HepG2 (cell line): ENCODE measurements around the gene STOML1. TPM values are rescaled to one million over a fixed set of nuclear protein-coding genes. Genes with fewer than 3 reads are reported as not detected.

Experiments
- ATAC-seq: fragments of 200-7000 bp; cut with Tn5 transposase; 3 replicates; pipeline ENCODE4 v1.9.1; 2020; ENCODE audit warnings: mild to moderate bottlenecking, moderate library complexity
- BruUV-seq: library from RNA; stranded (reverse); fragments of 400-500 nt; replicated peaks from 2 replicates; lab custom pipeline; 2021; lab: Mats Ljungman, UMichigan
- CTCF ChIA-PET: fragments of 300-600 bp; formaldehyde crosslinking; extraction: SDS; loops from one replicate; lab custom pipeline; 2021; ENCODE audit warnings: low total read pairs, inconsistent platforms, low intra/inter-chr PET ratio; lab: Yijun Ruan, JAX
- POLR2A ChIA-PET: fragments of 350-600 bp; sonication (Branson Sonifier 250); formaldehyde crosslinking; loops from one replicate; lab custom pipeline; 2020; ENCODE audit warnings: antibody characterized with exemption, inconsistent platforms; lab: Yijun Ruan, JAX
- DNase-seq: peaks from one replicate; pipeline ENCODE4 v3.0.0-alpha.2; 2015; ENCODE audit warnings: low spot score
- FAIRE-seq: peaks from 3 replicates; lab custom pipeline; 2011; peaks lifted over from hg19 to GRCh38; lab: Jason Lieb, UNC
- H2AFZ ChIP-seq: one replicate; pipeline ENCODE4 v1.6.1; 2011; ENCODE audit warnings: low read length, inconsistent platforms
- H3K27ac ChIP-seq: fragments of 300-600 bp; 3 replicates; pipeline ENCODE4 v1.8.0; 2011; ENCODE audit warnings: mixed run types, mild to moderate bottlenecking, mixed read lengths, low read length, inconsistent platforms; ENCODE audit not compliant: insufficient read depth; ENCODE audit errors: extremely low read length
- H3K27me3 ChIP-seq, 2 experiments: fragments of 200-600 bp in 1 of 2; 2 replicates in 1 of 2; 3 replicates in 1 of 2; pipeline versions ENCODE4 v1.6.0 to v1.8.0; 2011; ENCODE audit warnings: low read length in 2 of 2, mild to moderate bottlenecking in 2 of 2, moderate library complexity in 2 of 2, inconsistent platforms in 1 of 2; ENCODE audit not compliant: insufficient read depth in 2 of 2, control insufficient read depth in 1 of 2
- H3K36me3 ChIP-seq, 2 experiments: fragments of 200-600 bp in 1 of 2; replicated peaks in 1 of 2; 2 replicates in 1 of 2; 3 replicates in 1 of 2; pipeline versions ENCODE4 v1.5.1 to v1.8.0; 2011; ENCODE audit warnings: low read length in 2 of 2, inconsistent platforms in 1 of 2; ENCODE audit not compliant: insufficient read depth in 2 of 2, control insufficient read depth in 1 of 2
- H3K4me1 ChIP-seq: 2 replicates; pipeline ENCODE4 v1.5.1; 2012; ENCODE audit warnings: low read length, inconsistent platforms; ENCODE audit not compliant: insufficient read depth
- H3K4me2 ChIP-seq: 2 replicates; pipeline ENCODE4 v1.6.0; 2011; ENCODE audit warnings: low read depth, low read length, inconsistent platforms
- H3K4me3 ChIP-seq, 3 experiments: fragments of 200-600 bp in 1 of 3; sonication (generic), shearing (Covaris generic) in 1 of 3; replicated peaks in 1 of 3; 2 replicates each; pipeline ENCODE4 v1.5.1; 2011 to 2016; ENCODE audit warnings: low read length in 3 of 3, inconsistent platforms in 2 of 3, low read depth in 2 of 3, mild to moderate bottlenecking in 2 of 3, control low read depth in 1 of 3, mixed read lengths in 1 of 3; ENCODE audit not compliant: insufficient read depth in 1 of 3
- H3K79me2 ChIP-seq: one replicate; pipeline ENCODE4 v1.6.1; 2011; ENCODE audit warnings: low read length, inconsistent platforms; ENCODE audit not compliant: insufficient read depth
- H3K9ac ChIP-seq: 2 replicates; pipeline ENCODE4 v1.6.0; 2011; ENCODE audit warnings: mild to moderate bottlenecking, low read depth, low read length, inconsistent platforms; ENCODE audit not compliant: insufficient read depth
- H3K9me3 ChIP-seq: 2 replicates; pipeline ENCODE4 v1.5.1; 2012; ENCODE audit warnings: mild to moderate bottlenecking, low read length
- H4K20me1 ChIP-seq: 2 replicates; pipeline ENCODE4 v1.6.0; 2011; ENCODE audit warnings: inconsistent platforms, mild to moderate bottlenecking, low read length, moderate library complexity; ENCODE audit not compliant: insufficient read depth
- ADNP ChIP-seq: sonication (generic); formaldehyde crosslinking; IDR thresholded peaks from 2 replicates; pipeline ENCODE4 v1.4.0; 2020; ENCODE audit warnings: missing genetic modification reagents
- BHLHE40 ChIP-seq: IDR thresholded peaks from 2 replicates; pipeline ENCODE4 v1.6.1; 2011; ENCODE audit warnings: low read length, improper control_type of control experiment
- GATA4 ChIP-seq: sonication (generic); IDR thresholded peaks from 2 replicates; pipeline ENCODE4 v1.6.1; 2016; ENCODE audit warnings: antibody characterized with exemption, low read depth, borderline replicate concordance
- GFI1 ChIP-seq: sonication (generic); formaldehyde crosslinking; IDR thresholded peaks from 2 replicates; pipeline ENCODE4 v1.5.0; 2020; ENCODE audit warnings: missing genetic modification reagents, mild to moderate bottlenecking, borderline replicate concordance
- MZF1 ChIP-seq: sonication (generic); formaldehyde crosslinking; IDR thresholded peaks from 2 replicates; pipeline ENCODE4 v1.8.1; 2023; ENCODE audit warnings: mild to moderate bottlenecking, missing genetic modification reagents, borderline replicate concordance
- PLRG1 ChIP-seq: fragments of 450-650 bp; conservative IDR thresholded peaks from 2 replicates; pipeline ENCODE4 v1.6.1; 2016
- SIX4 ChIP-seq: sonication (generic); formaldehyde crosslinking; IDR thresholded peaks from 2 replicates; pipeline ENCODE4 v1.4.0; 2020; ENCODE audit warnings: missing genetic modification reagents
- ZFP82 ChIP-seq: sonication (generic); formaldehyde crosslinking; IDR thresholded peaks from 2 replicates; pipeline ENCODE4 v1.5.1; 2020; ENCODE audit warnings: mild to moderate bottlenecking, missing genetic modification reagents, borderline replicate concordance
- ZNF232 ChIP-seq: sonication (generic); formaldehyde crosslinking; IDR thresholded peaks from 2 replicates; pipeline ENCODE4 v1.4.0; 2020; ENCODE audit warnings: missing genetic modification reagents, borderline replicate concordance
- ZNF691 ChIP-seq: sonication (generic); formaldehyde crosslinking; IDR thresholded peaks from 2 replicates; pipeline ENCODE4 v1.4.0; 2020; ENCODE audit warnings: missing genetic modification reagents, low read depth, mild to moderate bottlenecking, borderline replicate concordance
- ZNF839 ChIP-seq: sonication (generic); formaldehyde crosslinking; IDR thresholded peaks from 2 replicates; pipeline ENCODE4 v1.4.0; 2020; ENCODE audit warnings: missing genetic modification reagents, mild to moderate bottlenecking, borderline replicate concordance
- ZSCAN5A ChIP-seq: sonication (generic); formaldehyde crosslinking; IDR thresholded peaks from 2 replicates; pipeline ENCODE4 v1.8.0; 2022; ENCODE audit warnings: mild to moderate bottlenecking, missing genetic modification reagents, borderline replicate concordance
- WGBS: methylation state at CpG from one replicate; pipeline ENCODE4 v1.1.6; 2017; ENCODE audit warnings: low lambda C conversion rate; 5-methylcytosine and 5-hydroxymethylcytosine counted together
- in situ Hi-C: cut with HindIII; loops from 2 replicates; pipeline ENCODE4 v1.10.0; 2017; ENCODE audit warnings: low pct_unique_long_range_greater_than_20kb; ENCODE audit not compliant: extremely low pct_ligation_motif_present
- intact Hi-C: fragments of 100-400 bp; cut with micrococcal nuclease; formaldehyde crosslinking; loops from one replicate; pipeline ENCODE4 v1.10.0; 2022; ENCODE audit not compliant: unreplicated experiment
- polyA plus RNA-seq, 8 experiments: library from polyadenylated mRNA; depleted of rRNA in 3 of 8; stranded (reverse) in 7 of 8; unstranded in 1 of 8; fragments of >200 nt; fragmentation: Illumina TruSeq in 4 of 8; extraction: Trizol in 4 of 8; gene quantifications; 2 replicates each; pipeline versions ENCODE4 v1.2.1 to v1.2.3, GENCODE V29; 2011 to 2016; ENCODE audit warnings: low read depth in 4 of 8, missing spikeins in 1 of 8, mixed read lengths in 1 of 8; ENCODE audit not compliant: insufficient read depth in 1 of 8
- total RNA-seq, 5 experiments: library from RNA; depleted of rRNA; stranded (reverse); fragments of >200 nt; fragmentation: Illumina TruSeq; extraction: Trizol; gene quantifications; 2 replicates each; pipeline ENCODE4 v1.2.3, GENCODE V29; 2016; ENCODE audit warnings: low read depth in 1 of 5
- TF ChIP-seq, protein P1 (sequence below): sonication (generic); formaldehyde crosslinking; IDR thresholded peaks from 2 replicates; pipeline ENCODE4 v1.5.1; 2020; ENCODE audit warnings: missing genetic modification reagents, mild to moderate bottlenecking, borderline replicate concordance
- TF ChIP-seq, protein P2 (sequence below): sonication (generic); formaldehyde crosslinking; IDR thresholded peaks from 2 replicates; pipeline ENCODE4 v1.9.0; 2021; ENCODE audit warnings: missing genetic modification reagents, borderline replicate concordance

The STOML1 gene
- total and polyA plus RNA-seq, 2 of the 13 experiments (the other 11 are each of a cell fraction or from before 2014, with no cell fraction given): 3.5 to 3.7 TPM

GRCh38 chr15:73944161-73945129, 47.6 kb downstream of the STOML1 start:
- ChIA-PET POLR2A (no interaction called here), CTCF (no interaction called here)
- Histone ChIP-seq H3K4me1 (peaks cover 15% of the 10 kb centered on the region), H4K20me1 (peaks cover 3% of the 10 kb centered on the region), H3K36me3 (no peaks in the 10 kb centered on the region), H3K9ac (no peak overlapping the region), H3K9me3 (no peaks in the 10 kb centered on the region), H2AFZ (no peak overlapping the region), H3K27ac (no peak overlapping the region), H3K27me3 (peaks cover 0 to 3% of the 10 kb centered on the region in 2 experiments; a peak in 2 of 5 replicates), H3K79me2 (no peaks in the 10 kb centered on the region), H3K4me3 (no peak overlapping the region), H3K4me2 (no peak overlapping the region)
- DNase-seq (no peak), FAIRE-seq (no peak), ATAC-seq (no peak)
- WGBS: 34% methylated on average over 8 of the region's 13 CpGs
- intact Hi-C loops: no loop called here
- in situ Hi-C loops: no loop called here
- BruUV-seq: no TSS peak
- no peak for TF ChIP-seq GFI1 (CRISPR knock-in tag)
- no peak for TF ChIP-seq SIX4 (CRISPR knock-in tag)
- TF ChIP-seq ZNF839 (CRISPR knock-in tag): no peak
- TF ChIP-seq ZSCAN5A: no peak
- TF ChIP-seq ADNP (CRISPR knock-in tag): no peak
- no peak for TF ChIP-seq ZNF691 (CRISPR knock-in tag)
- TF ChIP-seq ZNF232: no peak
- no peak for TF ChIP-seq ZFP82
- no peak for TF ChIP-seq MZF1
- no peak for TF ChIP-seq PLRG1
- TF ChIP-seq BHLHE40: no peak
- TF ChIP-seq, protein P1, sequence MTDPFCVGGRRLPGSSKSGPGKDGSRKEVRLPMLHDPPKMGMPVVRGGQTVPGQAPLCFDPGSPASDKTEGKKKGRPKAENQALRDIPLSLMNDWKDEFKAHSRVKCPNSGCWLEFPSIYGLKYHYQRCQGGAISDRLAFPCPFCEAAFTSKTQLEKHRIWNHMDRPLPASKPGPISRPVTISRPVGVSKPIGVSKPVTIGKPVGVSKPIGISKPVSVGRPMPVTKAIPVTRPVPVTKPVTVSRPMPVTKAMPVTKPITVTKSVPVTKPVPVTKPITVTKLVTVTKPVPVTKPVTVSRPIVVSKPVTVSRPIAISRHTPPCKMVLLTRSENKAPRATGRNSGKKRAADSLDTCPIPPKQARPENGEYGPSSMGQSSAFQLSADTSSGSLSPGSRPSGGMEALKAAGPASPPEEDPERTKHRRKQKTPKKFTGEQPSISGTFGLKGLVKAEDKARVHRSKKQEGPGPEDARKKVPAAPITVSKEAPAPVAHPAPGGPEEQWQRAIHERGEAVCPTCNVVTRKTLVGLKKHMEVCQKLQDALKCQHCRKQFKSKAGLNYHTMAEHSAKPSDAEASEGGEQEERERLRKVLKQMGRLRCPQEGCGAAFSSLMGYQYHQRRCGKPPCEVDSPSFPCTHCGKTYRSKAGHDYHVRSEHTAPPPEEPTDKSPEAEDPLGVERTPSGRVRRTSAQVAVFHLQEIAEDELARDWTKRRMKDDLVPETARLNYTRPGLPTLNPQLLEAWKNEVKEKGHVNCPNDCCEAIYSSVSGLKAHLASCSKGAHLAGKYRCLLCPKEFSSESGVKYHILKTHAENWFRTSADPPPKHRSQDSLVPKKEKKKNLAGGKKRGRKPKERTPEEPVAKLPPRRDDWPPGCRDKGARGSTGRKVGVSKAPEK (CRISPR knock-in tag): no peak
- TF ChIP-seq, protein P2, sequence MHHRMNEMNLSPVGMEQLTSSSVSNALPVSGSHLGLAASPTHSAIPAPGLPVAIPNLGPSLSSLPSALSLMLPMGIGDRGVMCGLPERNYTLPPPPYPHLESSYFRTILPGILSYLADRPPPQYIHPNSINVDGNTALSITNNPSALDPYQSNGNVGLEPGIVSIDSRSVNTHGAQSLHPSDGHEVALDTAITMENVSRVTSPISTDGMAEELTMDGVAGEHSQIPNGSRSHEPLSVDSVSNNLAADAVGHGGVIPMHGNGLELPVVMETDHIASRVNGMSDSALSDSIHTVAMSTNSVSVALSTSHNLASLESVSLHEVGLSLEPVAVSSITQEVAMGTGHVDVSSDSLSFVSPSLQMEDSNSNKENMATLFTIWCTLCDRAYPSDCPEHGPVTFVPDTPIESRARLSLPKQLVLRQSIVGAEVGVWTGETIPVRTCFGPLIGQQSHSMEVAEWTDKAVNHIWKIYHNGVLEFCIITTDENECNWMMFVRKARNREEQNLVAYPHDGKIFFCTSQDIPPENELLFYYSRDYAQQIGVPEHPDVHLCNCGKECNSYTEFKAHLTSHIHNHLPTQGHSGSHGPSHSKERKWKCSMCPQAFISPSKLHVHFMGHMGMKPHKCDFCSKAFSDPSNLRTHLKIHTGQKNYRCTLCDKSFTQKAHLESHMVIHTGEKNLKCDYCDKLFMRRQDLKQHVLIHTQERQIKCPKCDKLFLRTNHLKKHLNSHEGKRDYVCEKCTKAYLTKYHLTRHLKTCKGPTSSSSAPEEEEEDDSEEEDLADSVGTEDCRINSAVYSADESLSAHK: no peak
- no peak for TF ChIP-seq GATA4
